Placental epithelial cell (primary cell): ENCODE results near the gene CEP43. TPM values are rescaled to one million over a fixed set of nuclear protein-coding genes. Genes with fewer than 3 reads are reported as not detected.

Experiments
- small RNA-seq: library from RNA; depleted of rRNA; stranded (forward); fragments of <200 nt; gene quantifications from one replicate; pipeline ENCODE3, GENCODE V24; 2012
- total RNA-seq: library from RNA; depleted of rRNA; stranded (reverse); fragments of >200 nt; gene quantifications from 2 replicates; pipeline ENCODE4 v1.2.3, GENCODE V29; 2012

The CEP43 gene
- 14.1 and 16.4 TPM in 2 replicates for total RNA-seq

GRCh38 chr6:166999145-166999883 lies at the start of gene CEP43:
CEP43 (plus strand) TSS chr6:166999397; CDS start chr6:166999413, 16 bp downstream.

GRCh38 chr6:166956444-166957086 lies 42.6 kb upstream of the CEP43 start, which contains the start of gene RNASET2:
RNASET2 (minus strand) TSS chr6:166956550; CDS start chr6:166956182, 368 bp downstream.

Small RNA genes within 50 kb of the gene (small RNA-seq; reads per million reads assigned to genes)
- gene MIR3939, result 0.26 reads per million

Other genes starting within 250 kb of the CEP43 start
- 39.9 and 54.6 TPM in 2 replicates for gene RNASET2, start 42.8 kb upstream of the CEP43 start, total RNA-seq
- gene CCR6, start 123.7 kb downstream of the CEP43 start, total RNA-seq, result not detected in 2 replicates
- gene GPR31, start 158.6 kb downstream of the CEP43 start, total RNA-seq, result not detected in 2 replicates